Esophagus muscularis mucosa (tissue), 4 donors: ENCODE data around the gene UBR2.
"Not testable (repeated sequence)": the region's sequence is repeated elsewhere in the genome, so short reads cannot be mapped to it uniquely, and the experiment has no call there.

Experiments
- EP300 ChIP-seq: sonication (generic); formaldehyde crosslinking; IDR thresholded peaks from one replicate; pipeline ENCODE4 v1.6.1; 2017; ENCODE audit warnings: antibody characterized with exemption
- POLR2A ChIP-seq: fragments of 450-650 bp; IDR thresholded peaks from one replicate; pipeline ENCODE4 v1.6.1; 2017; ENCODE audit warnings: antibody characterized with exemption, moderate library complexity, mild to moderate bottlenecking, low read depth
- TF ChIP-seq, protein P1 (sequence below), 3 experiments: fragments of 200-600 bp in 2 of 3; fragments of 450-650 bp in 1 of 3; sonication (generic) in 2 of 3; IDR thresholded peaks; one replicate each; pipeline ENCODE4 v1.5.1; 2017 to 2019; ENCODE audit warnings: antibody characterized with exemption in 3 of 3, mild to moderate bottlenecking in 2 of 3, moderate library complexity in 1 of 3

GRCh38 chr6:42702786-42703185 lies 139.0 kb downstream of the UBR2 start:
- not testable (repeated sequence) for TF ChIP-seq EP300, POLR2A
- TF ChIP-seq, protein P1, sequence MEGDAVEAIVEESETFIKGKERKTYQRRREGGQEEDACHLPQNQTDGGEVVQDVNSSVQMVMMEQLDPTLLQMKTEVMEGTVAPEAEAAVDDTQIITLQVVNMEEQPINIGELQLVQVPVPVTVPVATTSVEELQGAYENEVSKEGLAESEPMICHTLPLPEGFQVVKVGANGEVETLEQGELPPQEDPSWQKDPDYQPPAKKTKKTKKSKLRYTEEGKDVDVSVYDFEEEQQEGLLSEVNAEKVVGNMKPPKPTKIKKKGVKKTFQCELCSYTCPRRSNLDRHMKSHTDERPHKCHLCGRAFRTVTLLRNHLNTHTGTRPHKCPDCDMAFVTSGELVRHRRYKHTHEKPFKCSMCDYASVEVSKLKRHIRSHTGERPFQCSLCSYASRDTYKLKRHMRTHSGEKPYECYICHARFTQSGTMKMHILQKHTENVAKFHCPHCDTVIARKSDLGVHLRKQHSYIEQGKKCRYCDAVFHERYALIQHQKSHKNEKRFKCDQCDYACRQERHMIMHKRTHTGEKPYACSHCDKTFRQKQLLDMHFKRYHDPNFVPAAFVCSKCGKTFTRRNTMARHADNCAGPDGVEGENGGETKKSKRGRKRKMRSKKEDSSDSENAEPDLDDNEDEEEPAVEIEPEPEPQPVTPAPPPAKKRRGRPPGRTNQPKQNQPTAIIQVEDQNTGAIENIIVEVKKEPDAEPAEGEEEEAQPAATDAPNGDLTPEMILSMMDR (IDR thresholded peaks at IDR 0.05): not testable (repeated sequence)
